ENCODE results near the gene FHL2. TPM values are rescaled to one million over a fixed set of nuclear protein-coding genes. Genes with fewer than 3 reads are reported as not detected.
"Not testable (repeated sequence)": the region's sequence is repeated elsewhere in the genome, so short reads cannot be mapped to it uniquely, and the experiment has no call there.

Gene FHL2
- total and polyA plus RNA-seq, 12 donors: 437 to 2,354 (median 1,410) TPM

DNA sequence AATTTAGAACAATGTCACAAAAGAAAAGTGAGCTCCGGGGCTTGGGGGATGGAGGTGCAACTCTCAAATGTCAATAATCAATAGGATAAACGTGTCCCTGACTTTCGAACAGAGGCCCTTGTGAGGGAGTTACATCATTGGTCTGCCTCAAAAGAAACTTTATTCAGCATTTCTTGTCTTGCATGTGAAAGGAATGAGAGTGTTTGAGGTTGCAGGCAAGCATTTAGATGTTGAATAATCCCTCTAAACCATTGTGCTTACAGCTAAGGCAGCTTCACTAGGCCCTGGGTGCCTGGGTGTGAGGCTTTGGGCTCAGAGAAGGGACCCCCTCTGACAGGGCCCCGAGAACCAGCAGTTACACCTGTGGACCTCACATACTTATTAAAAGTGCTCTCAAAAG is 28.6 kb upstream of the FHL2 start:
- Histone ChIP-seq H3K27ac (peak overlapping the region in 7 of 10 donors; percentile 28 to 93 (median 58)), H3K27me3 (no peaks in the 10 kb centered on the region), H3K4me3 (no peak overlapping the region), H3K9me3 (peaks cover 0 to 4% (median 0%) of the 10 kb centered on the region in 11 donors), H3K36me3 (no peaks in the 10 kb centered on the region), H3K4me1 (peaks cover 0 to 69% (median 16%) of the 10 kb centered on the region in 9 donors)
- TF ChIP-seq, protein P1, sequence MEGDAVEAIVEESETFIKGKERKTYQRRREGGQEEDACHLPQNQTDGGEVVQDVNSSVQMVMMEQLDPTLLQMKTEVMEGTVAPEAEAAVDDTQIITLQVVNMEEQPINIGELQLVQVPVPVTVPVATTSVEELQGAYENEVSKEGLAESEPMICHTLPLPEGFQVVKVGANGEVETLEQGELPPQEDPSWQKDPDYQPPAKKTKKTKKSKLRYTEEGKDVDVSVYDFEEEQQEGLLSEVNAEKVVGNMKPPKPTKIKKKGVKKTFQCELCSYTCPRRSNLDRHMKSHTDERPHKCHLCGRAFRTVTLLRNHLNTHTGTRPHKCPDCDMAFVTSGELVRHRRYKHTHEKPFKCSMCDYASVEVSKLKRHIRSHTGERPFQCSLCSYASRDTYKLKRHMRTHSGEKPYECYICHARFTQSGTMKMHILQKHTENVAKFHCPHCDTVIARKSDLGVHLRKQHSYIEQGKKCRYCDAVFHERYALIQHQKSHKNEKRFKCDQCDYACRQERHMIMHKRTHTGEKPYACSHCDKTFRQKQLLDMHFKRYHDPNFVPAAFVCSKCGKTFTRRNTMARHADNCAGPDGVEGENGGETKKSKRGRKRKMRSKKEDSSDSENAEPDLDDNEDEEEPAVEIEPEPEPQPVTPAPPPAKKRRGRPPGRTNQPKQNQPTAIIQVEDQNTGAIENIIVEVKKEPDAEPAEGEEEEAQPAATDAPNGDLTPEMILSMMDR (IDR thresholded peaks at IDR 0.05): no peak
- DNase-seq (no peak), ATAC-seq (peak in 2 of 8 donors; percentile 4 to 22)
- WGBS, 2 donors: 38 to 69% methylated on average over 4 of the region's 4 CpGs
- intact Hi-C loops (cut with DNase I): no loop called here

DNA sequence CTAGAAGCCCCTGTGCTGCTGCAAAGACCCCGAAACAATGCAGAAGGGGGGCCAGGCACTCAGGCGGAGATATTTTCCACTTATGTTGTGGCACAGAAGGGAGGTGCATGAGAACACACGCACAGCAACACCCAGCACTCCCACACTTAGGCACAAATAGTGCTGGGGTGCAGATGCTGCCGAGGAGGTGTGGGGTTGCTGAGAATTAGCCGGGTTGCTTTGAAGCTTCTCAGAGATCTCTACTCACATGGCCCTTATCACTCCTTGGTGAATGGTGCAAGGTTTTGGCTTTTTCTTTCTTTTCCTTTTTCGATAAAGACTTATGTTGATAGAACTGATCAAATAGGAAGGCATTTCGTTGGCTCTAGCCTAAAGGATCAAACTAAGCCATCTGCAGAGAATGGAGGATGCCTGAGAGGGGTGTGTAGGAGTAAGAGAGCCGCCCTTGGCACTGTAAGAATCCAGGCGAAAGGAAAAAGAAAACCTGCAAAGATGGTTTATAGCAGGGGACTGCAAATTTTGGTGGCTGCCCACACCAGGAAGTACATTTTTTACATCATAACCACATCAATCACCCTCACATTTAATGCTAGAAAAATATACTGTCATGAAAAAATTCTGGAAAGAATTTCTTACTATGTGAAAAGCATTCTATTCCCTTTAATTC is 27.9 kb upstream of the FHL2 start:
- DNase-seq (no peak), ATAC-seq (peak in 3 of 8 donors; percentile 1 to 8 (median 2))
- peak overlapping the region in 8 of 10 donors; percentile 10 to 93 (median 34) for H3K27ac ChIP-seq
- no peak overlapping the region for H3K4me3 ChIP-seq
- peaks cover 0 to 69% (median 11%) of the 10 kb centered on the region in 9 donors for H3K4me1 ChIP-seq
- no peaks in the 10 kb centered on the region for H3K27me3 ChIP-seq
- intact Hi-C loops (cut with DNase I): no loop called here
- H3K9me3 ChIP-seq: peaks cover 0 to 4% (median 0%) of the 10 kb centered on the region in 11 donors
- 34 to 39% methylated on average over 9 of the region's 9 CpGs for WGBS, 2 donors
- TF ChIP-seq, protein P1 (IDR thresholded peaks at IDR 0.05): no peak
- H3K36me3 ChIP-seq: no peaks in the 10 kb centered on the region

DNA sequence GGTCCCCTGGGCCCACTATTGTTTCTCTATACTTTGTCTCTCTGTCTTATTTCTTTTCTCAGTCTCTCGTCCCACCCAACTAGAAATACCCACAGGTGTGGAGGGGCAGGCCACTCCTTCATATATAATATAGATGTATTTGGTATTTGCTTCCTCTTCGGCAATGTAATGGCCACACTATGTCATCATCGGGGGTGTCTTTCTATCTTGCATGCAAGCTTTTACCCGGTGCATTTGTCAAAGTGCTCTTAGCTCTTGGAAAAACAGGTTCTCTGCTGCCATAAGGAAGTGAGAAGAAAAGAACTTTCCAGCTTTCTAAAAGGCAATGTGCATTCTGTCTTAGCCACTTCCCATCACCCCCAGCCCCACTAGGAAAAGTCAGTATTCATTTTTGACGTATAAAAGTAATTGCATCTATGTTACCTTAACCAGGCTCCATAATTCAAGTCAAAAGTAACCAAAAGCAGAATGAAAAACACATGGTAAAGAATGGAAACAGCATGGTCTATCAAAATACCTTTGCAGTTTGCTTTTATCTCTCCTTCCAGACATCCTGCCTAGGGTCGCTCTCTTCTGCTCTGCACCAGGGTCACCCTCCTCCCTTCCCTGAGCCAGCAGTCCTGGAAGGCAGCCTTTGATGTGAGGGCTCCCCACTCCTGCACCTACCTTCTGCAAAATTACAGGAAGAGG is 27.2 kb upstream of the FHL2 start:
- 34 to 35% methylated on average over 6 of the region's 6 CpGs for WGBS, 2 donors
- no peaks in the 10 kb centered on the region for H3K27me3 ChIP-seq
- TF ChIP-seq, protein P1 (IDR thresholded peaks at IDR 0.05): no peak
- peak in 4 of 8 donors; percentile 6 to 35 (median 14) for ATAC-seq
- no peaks in the 10 kb centered on the region for H3K36me3 ChIP-seq
- peak overlapping the region in 6 of 10 donors; percentile 10 to 93 (median 40) for H3K27ac ChIP-seq
- H3K9me3 ChIP-seq: peaks cover 0 to 4% (median 0%) of the 10 kb centered on the region in 11 donors
- no peak overlapping the region for H3K4me3 ChIP-seq
- peaks cover 0 to 69% (median 5%) of the 10 kb centered on the region in 9 donors for H3K4me1 ChIP-seq
- DNase-seq: no peak
- intact Hi-C loops (cut with DNase I): no loop called here

DNA sequence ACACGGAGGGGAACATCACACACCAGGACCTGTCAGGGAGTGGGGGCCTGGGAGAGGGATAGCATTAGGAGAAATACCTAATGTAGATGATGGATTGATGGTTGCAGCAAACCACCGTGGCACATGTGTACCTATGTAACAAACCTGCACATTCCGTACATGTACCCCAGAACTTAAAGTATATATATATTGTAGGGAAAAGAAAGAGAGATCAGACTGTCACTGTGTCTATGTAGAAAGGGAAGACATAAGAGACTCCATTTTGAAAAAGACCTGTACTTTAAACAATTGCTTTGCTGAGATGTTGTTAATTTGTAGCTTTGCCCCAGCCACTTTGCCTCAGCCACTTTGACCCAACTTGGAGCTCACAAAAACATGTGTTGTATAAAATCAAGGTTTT is 26.0 kb upstream of the FHL2 start:
- 52 to 72% methylated on average over 3 of the region's 3 CpGs for WGBS, 2 donors
- ATAC-seq; DNase-seq; H3K9me3 ChIP-seq; H3K4me3 ChIP-seq; intact Hi-C loops (cut with DNase I); H3K36me3 ChIP-seq; H3K27me3 ChIP-seq: not testable (repeated sequence)
- Histone ChIP-seq H3K4me1 (peaks cover 0 to 69% (median 0%) of the 10 kb centered on the region in 9 donors), H3K27ac (peak overlapping the region in 2 of 10 donors; percentile 11 to 35)

Data from heart right ventricle (tissue), 16 donors.